ENCODE measurements around the gene RITA1.

- TF ChIP-seq CTCF (IDR thresholded peaks at IDR 0.05) (no peak), EP300 (IDR thresholded peaks at IDR 0.05) (no peak)
These were observed 19.3 kb downstream of the RITA1 start for GRCh38 chr12:113204804-113205203.
